ENCODE data around the gene C17orf113.

The C17orf113 gene

DNA sequence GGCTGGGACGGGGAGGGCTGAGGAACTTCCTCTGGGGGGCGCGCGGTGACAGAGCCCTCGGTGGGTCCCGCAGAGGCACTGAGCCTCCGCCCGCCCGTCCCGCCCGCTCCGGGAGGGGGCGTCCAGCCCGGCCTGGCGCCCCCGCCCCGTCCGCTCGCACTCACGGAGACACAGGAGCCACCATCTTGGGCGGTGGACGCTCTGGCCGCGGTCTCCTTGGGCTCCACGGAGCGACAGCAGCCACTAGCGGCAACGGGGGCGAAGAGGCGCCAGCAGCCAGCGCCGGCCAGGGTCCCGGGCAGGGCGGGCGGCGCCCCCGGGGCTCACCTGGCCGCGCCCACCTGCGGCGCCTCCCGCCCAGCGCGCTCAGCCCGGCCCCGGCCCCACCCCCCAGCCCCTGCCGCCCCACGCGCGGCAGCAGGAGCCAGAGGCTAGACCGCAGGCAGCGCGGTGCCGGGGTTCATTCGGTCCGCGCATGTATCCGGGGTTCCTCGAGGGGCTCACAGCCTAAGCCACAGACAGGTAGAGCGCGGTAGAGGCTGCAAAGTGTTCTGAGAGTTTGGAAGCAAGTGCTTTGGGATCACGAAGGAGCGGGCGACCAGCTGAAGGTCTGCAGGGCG, at the start of gene C17orf113:
Gene C17orf113 (minus strand): TSS at position 209 of the 620 bp plus-strand sequence. CDS start 7,225 bp downstream, outside the sequence.
- Histone ChIP-seq H3K4me3 (IDR thresholded peaks at IDR 0.05; ENCODE audit: insufficient read depth, low read depth, low read length) (no peak within 1 kb of the TSS), H3K27ac (no peak within 1 kb of the TSS), H4K20me1 (ENCODE audit: insufficient read depth) (no peaks in the 10 kb centered on the region), H3K9ac (peak within 1 kb of the TSS; percentile 31; the same call in 1 of the 2 replicates), H3K79me2 (ENCODE audit: insufficient read depth, low read depth) (no peaks in the 10 kb centered on the region), H3K4me1 (ENCODE audit: low read depth, poor library complexity, severe bottlenecking) (no peaks in the 10 kb centered on the region), H3K27me3 (ENCODE audit: insufficient read depth, low read depth) (peaks cover 64% of the 10 kb centered on the region), H3K36me3 (ENCODE audit: insufficient read depth) (no peaks in the 10 kb centered on the region), H2AFZ (ENCODE audit: low read depth) (peak within 1 kb of the TSS; percentile 91), H3K4me2 (peak within 1 kb of the TSS; percentile 71)
- TF ChIP-seq, protein P1, sequence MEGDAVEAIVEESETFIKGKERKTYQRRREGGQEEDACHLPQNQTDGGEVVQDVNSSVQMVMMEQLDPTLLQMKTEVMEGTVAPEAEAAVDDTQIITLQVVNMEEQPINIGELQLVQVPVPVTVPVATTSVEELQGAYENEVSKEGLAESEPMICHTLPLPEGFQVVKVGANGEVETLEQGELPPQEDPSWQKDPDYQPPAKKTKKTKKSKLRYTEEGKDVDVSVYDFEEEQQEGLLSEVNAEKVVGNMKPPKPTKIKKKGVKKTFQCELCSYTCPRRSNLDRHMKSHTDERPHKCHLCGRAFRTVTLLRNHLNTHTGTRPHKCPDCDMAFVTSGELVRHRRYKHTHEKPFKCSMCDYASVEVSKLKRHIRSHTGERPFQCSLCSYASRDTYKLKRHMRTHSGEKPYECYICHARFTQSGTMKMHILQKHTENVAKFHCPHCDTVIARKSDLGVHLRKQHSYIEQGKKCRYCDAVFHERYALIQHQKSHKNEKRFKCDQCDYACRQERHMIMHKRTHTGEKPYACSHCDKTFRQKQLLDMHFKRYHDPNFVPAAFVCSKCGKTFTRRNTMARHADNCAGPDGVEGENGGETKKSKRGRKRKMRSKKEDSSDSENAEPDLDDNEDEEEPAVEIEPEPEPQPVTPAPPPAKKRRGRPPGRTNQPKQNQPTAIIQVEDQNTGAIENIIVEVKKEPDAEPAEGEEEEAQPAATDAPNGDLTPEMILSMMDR (conservative IDR thresholded peaks at IDR 0.05; ENCODE audit: low read depth, low read length) = no peak

DNA sequence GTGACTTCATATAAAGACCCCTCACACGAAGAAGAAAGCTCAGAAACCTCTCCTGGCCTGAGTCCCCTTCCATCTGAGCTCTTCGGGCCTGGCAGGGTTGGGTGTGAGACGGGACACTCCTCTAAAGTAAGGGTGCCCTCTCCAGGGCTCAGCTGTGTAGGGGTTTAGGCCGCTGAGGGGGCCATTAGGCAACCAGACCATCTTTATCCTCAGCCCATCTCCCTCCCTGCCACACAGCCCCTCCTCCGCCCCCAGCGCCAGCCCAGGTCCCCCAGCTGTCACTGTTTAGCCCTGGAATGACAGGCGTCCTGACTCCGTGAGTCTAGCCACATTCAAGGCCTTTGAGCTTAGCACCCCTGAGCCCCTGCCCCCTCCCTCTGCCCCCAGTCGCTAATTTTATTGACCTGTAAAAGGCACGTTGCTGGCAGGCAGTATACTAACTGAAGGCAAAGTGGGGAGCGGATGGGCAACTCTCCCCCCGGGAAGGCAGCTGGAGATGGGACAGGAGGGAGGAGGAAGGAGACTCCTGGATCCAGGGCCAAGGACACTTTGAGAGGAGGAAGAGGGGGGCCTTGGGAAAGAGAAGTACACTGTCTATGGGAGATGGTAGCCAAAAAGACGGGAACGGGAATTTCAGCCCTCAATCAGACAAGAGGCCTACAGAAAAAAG, 48.5 kb upstream of the C17orf113 start:
- H3K4me2 ChIP-seq = no peak overlapping the region
- no peaks in the 10 kb centered on the region for H4K20me1 ChIP-seq (ENCODE audit: insufficient read depth)
- no peak overlapping the region for H3K9ac ChIP-seq
- H3K4me3 ChIP-seq (IDR thresholded peaks at IDR 0.05; ENCODE audit: insufficient read depth, low read depth, low read length) = no peak overlapping the region
- TF ChIP-seq, protein P1 (conservative IDR thresholded peaks at IDR 0.05; ENCODE audit: low read depth, low read length) = no peak
- no peak overlapping the region for H3K27ac ChIP-seq
- no peaks in the 10 kb centered on the region for H3K4me1 ChIP-seq (ENCODE audit: low read depth, poor library complexity, severe bottlenecking)
- peaks cover 4% of the 10 kb centered on the region; the same call in 1 of the 2 replicates for H3K27me3 ChIP-seq (ENCODE audit: insufficient read depth, low read depth)
- H3K36me3 ChIP-seq (ENCODE audit: insufficient read depth) = no peaks in the 10 kb centered on the region
- H2AFZ ChIP-seq (ENCODE audit: low read depth) = no peak overlapping the region
- H3K79me2 ChIP-seq (ENCODE audit: insufficient read depth, low read depth) = no peaks in the 10 kb centered on the region

DNA sequence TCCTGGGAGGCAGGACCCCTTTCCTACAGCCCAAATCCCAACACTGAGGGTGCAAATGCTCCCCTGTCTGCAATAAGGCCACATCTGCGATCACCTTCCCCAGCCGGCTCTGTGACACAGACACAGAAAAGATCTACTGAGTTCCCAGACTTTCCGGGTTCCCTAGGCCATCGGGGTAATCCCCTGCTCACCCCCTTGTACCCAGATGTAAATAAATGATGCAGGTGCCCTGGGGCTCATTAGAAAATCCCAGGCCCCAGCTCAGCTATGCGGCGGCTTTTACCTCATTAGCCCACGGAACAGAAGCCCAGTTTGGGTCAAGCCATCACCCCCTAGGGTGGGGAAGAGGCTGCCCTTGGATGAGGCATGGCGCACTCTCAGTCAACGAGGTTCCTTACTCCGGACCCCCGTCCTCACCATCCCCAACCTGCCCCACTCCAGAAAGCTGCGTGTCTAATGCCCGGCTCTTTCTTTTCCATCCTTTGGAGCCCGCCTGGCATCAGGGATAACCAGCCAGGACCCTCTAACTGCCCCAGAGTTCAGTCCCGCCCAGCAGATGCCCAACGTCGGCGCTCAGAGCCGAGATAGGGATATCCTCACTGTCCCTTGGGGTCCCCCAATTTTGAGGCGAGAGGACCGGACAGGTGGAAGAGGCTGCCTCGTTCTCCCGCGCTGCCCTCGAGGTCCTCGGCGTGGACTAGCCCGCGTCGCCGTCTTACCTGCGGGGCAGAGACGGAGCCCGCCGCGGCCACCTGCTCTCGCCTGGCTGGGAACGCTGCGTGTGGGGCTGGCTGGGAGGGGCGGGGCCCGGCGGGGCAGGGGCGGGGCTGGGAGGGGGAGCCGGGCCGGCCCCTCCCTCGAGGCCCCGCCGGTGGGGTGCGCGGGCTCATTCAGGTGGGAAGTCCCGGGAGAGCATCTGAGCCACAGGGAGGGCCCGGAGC, 47.6 kb upstream of the C17orf113 start, which contains the start of gene ZNF385C:
Gene ZNF385C (minus strand): TSS at position 783 of the 941 bp plus-strand sequence. CDS start 35,417 bp downstream, outside the sequence.
- Histone ChIP-seq H3K36me3 (ENCODE audit: insufficient read depth) (no peaks in the 10 kb centered on the region), H2AFZ (ENCODE audit: low read depth) (peak within 1 kb of the TSS; percentile 34; the same call in 1 of the 2 replicates), H3K9ac (no peak within 1 kb of the TSS), H3K4me1 (ENCODE audit: low read depth, poor library complexity, severe bottlenecking) (no peaks in the 10 kb centered on the region), H3K4me2 (no peak within 1 kb of the TSS), H3K27ac (no peak within 1 kb of the TSS), H4K20me1 (ENCODE audit: insufficient read depth) (no peaks in the 10 kb centered on the region), H3K4me3 (IDR thresholded peaks at IDR 0.05; ENCODE audit: insufficient read depth, low read depth, low read length) (no peak within 1 kb of the TSS), H3K79me2 (ENCODE audit: insufficient read depth, low read depth) (no peaks in the 10 kb centered on the region), H3K27me3 (ENCODE audit: insufficient read depth, low read depth) (peaks cover 4% of the 10 kb centered on the region; the same call in 1 of the 2 replicates)
- TF ChIP-seq, protein P1 (conservative IDR thresholded peaks at IDR 0.05; ENCODE audit: low read depth, low read length) = no peak

DNA sequence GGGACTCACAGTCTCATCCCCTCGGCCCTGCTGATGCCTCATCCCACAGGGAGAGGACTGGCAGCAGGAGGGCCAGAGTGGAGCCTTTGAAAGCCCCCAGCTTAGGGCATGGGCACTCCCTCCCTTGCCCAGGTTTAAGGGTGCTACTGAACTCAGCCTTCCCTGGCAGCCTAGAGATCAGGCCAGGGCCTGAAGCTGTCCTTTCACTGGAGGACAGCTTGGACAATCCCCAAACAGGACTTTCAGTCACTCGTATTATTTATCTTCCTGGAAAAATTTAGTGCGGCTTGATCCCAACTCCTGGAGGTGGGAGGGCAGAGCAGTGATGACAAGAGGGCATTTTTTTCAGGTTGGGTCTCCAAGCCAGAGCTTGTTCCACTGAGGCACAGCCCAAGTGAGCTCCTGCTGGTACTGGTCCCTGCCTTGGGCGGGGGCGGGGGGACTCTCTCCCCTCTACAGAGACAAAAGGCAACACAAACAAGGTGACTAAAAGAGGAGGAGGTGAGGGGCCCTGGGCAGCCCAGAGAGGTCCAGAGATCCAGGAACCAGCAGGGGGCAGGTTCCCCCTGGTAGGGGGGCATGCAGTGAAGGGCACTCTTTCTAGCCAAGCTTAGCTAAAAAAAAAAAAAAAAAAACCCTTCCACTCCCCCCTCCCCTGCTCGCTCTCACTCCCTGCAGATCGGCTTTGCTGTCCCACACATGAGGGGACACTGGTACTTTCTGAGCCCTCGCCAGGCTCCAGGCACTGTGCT, 46.1 kb upstream of the C17orf113 start:
- Histone ChIP-seq H3K27ac (no peak overlapping the region), H3K27me3 (ENCODE audit: insufficient read depth, low read depth) (0 out of 2 replicates have a peak, but pooled peaks cover 4% of the 10 kb centered on the region), H2AFZ (ENCODE audit: low read depth) (no peak overlapping the region), H3K4me1 (ENCODE audit: low read depth, poor library complexity, severe bottlenecking) (no peaks in the 10 kb centered on the region), H4K20me1 (ENCODE audit: insufficient read depth) (no peaks in the 10 kb centered on the region), H3K36me3 (ENCODE audit: insufficient read depth) (no peaks in the 10 kb centered on the region), H3K79me2 (ENCODE audit: insufficient read depth, low read depth) (no peaks in the 10 kb centered on the region), H3K4me3 (IDR thresholded peaks at IDR 0.05; ENCODE audit: insufficient read depth, low read depth, low read length) (no peak overlapping the region), H3K9ac (no peak overlapping the region), H3K4me2 (no peak overlapping the region)
- TF ChIP-seq, protein P1 (conservative IDR thresholded peaks at IDR 0.05; ENCODE audit: low read depth, low read length) = no peak

All from KMS-11 (cell line).